GM12891 (cell line): ENCODE results near the gene SIKE1.
A peak's percentile ranks its signal among the peaks of the same experiment; 100 is the strongest.

Experiments used
- DNase-seq: peaks from one replicate; pipeline ENCODE4 v3.0.0; 2011; ENCODE audit warnings: low spot score; ENCODE audit not compliant: insufficient read length
- FAIRE-seq: peaks from 2 replicates; lab custom pipeline; 2011; peaks lifted over from hg19 to GRCh38; lab: Jason Lieb, UNC
- PAX5 ChIP-seq: IDR thresholded peaks from 2 replicates; pipeline ENCODE4 v1.6.1; 2011; ENCODE audit warnings: low read length, moderate library complexity, mild to moderate bottlenecking; ENCODE audit not compliant: insufficient read depth, severe bottlenecking
- POLR2A ChIP-seq: IDR thresholded peaks from 2 replicates; pipeline ENCODE4 v1.6.1; 2011; ENCODE audit warnings: low read depth, low read length, control low read depth
- POLR2AphosphoS5 ChIP-seq: IDR thresholded peaks from 2 replicates; pipeline ENCODE4 v1.6.1; 2011; ENCODE audit warnings: low read depth, low read length, control low read depth
- POU2F2 ChIP-seq: IDR thresholded peaks from 2 replicates; pipeline ENCODE4 v1.6.1; 2011; ENCODE audit warnings: low read depth, mild to moderate bottlenecking, control low read depth, low read length, moderate library complexity
- SPI1 ChIP-seq: IDR thresholded peaks from 2 replicates; pipeline ENCODE4 v1.6.1; 2011; ENCODE audit warnings: low read depth, low read length, control low read depth
- TAF1 ChIP-seq: IDR thresholded peaks from 2 replicates; pipeline ENCODE4 v1.6.1; 2011; ENCODE audit warnings: low read depth, low read length, control low read depth

SIKE1 gene

GRCh38 chr1:114740331-114740730 lies 40.2 kb downstream of the SIKE1 start:
- DNase-seq (no peak), FAIRE-seq (no peak)
- TF ChIP-seq POU2F2 = no peak
- no peak for TF ChIP-seq POLR2AphosphoS5
- TF ChIP-seq SPI1 = no peak
- no peak for TF ChIP-seq TAF1
- TF ChIP-seq POLR2A = no peak
- TF ChIP-seq PAX5 = no peak

- DNase-seq = no peak
- no peak for FAIRE-seq
- TF ChIP-seq POLR2AphosphoS5 (0 out of 2 replicates have a peak, but pooled peaks have one; percentile 15), PAX5 (no peak)
Observed at GRCh38 chr1:114737314-114737849, 43.1 kb downstream of the SIKE1 start.

- DNase-seq = no peak
- no peak for FAIRE-seq
- TF ChIP-seq TAF1 = no peak
- TF ChIP-seq POLR2A = no peak
- TF ChIP-seq POU2F2 = no peak
- no peak for TF ChIP-seq SPI1
- TF ChIP-seq POLR2AphosphoS5 = no peak
- no peak for TF ChIP-seq PAX5
Observed at GRCh38 chr1:114735479-114735878, 45.0 kb downstream of the SIKE1 start.

GRCh38 chr1:114729782-114730181 lies 50.7 kb downstream of the SIKE1 start:
- DNase-seq (no peak), FAIRE-seq (no peak)
- TF ChIP-seq TAF1 (no peak), POU2F2 (no peak), POLR2A (no peak), SPI1 (no peak), POLR2AphosphoS5 (no peak), PAX5 (no peak)

GRCh38 chr1:114728553-114728952 lies 51.9 kb downstream of the SIKE1 start:
- TF ChIP-seq POU2F2 = no peak
- TF ChIP-seq SPI1 = no peak
- TF ChIP-seq TAF1 = no peak
- TF ChIP-seq POLR2A = no peak
- no peak for TF ChIP-seq PAX5
- TF ChIP-seq POLR2AphosphoS5 = no peak
- FAIRE-seq (no peak), DNase-seq (no peak)

GRCh38 chr1:114725230-114725629 lies 55.3 kb downstream of the SIKE1 start:
- DNase-seq = no peak
- TF ChIP-seq TAF1 = no peak
- no peak for TF ChIP-seq POLR2A
- no peak for FAIRE-seq

- no peak for DNase-seq
- no peak for FAIRE-seq
- TF ChIP-seq POLR2A = 0 out of 2 replicates have a peak, but pooled peaks have one; percentile 4
- TF ChIP-seq SPI1 = no peak
Observed at GRCh38 chr1:114723915-114724314, 56.6 kb downstream of the SIKE1 start.

- TF ChIP-seq POLR2A = no peak
- no peak for TF ChIP-seq POU2F2
- no peak for TF ChIP-seq SPI1
- TF ChIP-seq PAX5 = no peak
- TF ChIP-seq POLR2AphosphoS5 = no peak
- DNase-seq (no peak), FAIRE-seq (no peak)
Observed at GRCh38 chr1:114723457-114723856, 57.0 kb downstream of the SIKE1 start.

GRCh38 chr1:114720492-114720891 lies 60.0 kb downstream of the SIKE1 start:
- no peak for FAIRE-seq
- no peak for DNase-seq
- TF ChIP-seq SPI1 (no peak), PAX5 (no peak), TAF1 (no peak), POU2F2 (no peak), POLR2A (no peak), POLR2AphosphoS5 (no peak)
